Activated CD4-positive, alpha-beta T cell treated with anti-CD3 and anti-CD28 coated beads, Interleukin-2, Interleukin-4, amounts not matched to agents 100 ng/mL and 50 ng/mL, durations not matched to agents 16 hours and 8 hours (primary cell): ENCODE data around the gene AHR.
"Not testable (repeated sequence)": the region's sequence is repeated elsewhere in the genome, so short reads cannot be mapped to it uniquely, and the experiment has no call there.

Experiments
- DNase-seq: peaks from one replicate; pipeline ENCODE4 v3.0.0-alpha.2; 2020; ENCODE audit warnings: low spot score

AHR gene

DNA sequence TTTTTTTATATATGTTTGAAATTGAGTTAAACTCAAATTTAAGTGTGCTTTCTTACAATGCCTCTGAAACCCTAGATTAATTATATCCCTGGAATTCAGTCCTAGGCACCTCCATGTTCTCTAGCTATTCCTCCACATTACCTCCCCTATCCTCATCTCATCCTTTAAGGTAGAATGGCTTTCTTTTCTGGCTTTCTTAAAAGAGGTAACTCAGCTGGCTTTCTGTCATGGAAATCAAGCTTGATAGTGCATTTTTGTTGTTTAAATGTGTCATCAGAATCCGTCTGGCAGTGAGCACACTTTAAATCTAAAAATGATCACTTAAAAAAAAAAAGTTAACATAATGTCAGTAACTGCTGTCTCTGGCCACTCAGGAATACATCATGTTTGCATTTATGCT lies 42.2 kb downstream of the AHR start:
- DNase-seq: no peak

DNA sequence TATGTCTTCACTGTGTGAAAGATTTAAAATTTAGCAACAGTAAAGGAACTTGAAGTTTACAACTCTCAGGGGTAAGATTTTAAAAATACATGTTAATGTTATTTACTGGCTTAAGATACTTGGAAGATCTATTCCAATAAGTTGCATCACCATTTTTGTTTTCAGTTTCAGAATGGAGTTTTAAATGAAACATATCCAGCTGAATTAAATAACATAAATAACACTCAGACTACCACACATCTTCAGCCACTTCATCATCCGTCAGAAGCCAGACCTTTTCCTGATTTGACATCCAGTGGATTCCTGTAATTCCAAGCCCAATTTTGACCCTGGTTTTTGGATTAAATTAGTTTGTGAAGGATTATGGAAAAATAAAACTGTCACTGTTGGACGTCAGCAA lies 44.3 kb downstream of the AHR start:
- DNase-seq: no peak

DNA sequence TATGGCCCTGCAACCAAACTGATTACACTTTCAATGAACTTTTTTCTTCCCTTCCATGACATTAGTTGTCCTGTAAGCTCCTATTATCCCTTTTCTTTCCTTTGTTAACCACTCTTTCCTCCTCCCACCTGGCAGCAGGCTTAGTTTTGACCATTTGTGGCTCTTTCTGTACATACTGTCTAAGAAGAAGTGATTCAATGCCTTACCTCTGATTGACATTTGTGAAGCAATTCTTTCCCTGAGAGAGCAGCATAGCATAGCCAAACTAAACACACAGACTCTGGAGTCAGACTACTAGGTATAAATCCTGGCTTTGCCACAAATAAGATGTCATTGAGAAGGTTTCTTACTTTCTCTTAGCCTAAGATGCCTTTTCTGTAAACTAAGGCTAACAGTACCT lies 48.9 kb downstream of the AHR start:
- no peak for DNase-seq

DNA sequence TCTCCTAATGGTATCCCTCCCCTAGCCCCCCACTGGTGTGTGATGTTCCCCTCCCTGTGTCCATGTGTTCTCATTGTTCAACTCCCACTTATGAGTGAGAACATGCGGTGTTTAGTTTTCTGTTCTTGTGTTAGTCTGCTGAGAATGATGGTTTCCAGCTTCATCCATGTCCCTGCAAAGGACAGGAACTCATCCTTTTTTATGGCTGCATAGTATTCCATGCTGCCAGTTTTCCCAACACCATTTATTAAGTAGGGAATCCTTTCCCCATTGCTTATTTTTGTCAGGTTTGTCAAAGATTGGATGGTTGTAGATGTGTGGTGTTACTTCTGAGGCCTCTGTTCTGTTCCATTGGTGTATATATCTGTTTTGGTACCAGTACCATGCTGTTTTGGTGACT lies 50.5 kb downstream of the AHR start:
- DNase-seq: not testable (repeated sequence)

DNA sequence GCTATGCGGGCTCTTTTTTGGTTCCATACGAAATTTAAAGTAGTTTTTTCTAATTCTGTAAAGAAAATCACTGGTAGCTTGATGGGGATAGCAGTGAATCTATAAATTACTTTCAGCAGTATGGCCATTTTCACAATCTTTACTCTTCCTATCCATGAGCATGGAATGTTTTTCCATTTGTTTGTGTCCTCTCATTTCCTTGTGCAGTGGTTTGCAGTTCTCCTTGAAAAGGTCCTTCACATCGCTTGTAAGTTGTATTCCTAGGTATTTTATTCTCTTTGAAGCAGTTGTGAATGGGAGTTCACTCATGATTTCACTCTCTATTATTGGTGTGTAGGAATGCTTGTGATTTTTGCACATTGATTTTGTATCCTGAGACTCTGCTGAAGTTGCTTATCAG lies 51.9 kb downstream of the AHR start:
- not testable (repeated sequence) for DNase-seq

DNA sequence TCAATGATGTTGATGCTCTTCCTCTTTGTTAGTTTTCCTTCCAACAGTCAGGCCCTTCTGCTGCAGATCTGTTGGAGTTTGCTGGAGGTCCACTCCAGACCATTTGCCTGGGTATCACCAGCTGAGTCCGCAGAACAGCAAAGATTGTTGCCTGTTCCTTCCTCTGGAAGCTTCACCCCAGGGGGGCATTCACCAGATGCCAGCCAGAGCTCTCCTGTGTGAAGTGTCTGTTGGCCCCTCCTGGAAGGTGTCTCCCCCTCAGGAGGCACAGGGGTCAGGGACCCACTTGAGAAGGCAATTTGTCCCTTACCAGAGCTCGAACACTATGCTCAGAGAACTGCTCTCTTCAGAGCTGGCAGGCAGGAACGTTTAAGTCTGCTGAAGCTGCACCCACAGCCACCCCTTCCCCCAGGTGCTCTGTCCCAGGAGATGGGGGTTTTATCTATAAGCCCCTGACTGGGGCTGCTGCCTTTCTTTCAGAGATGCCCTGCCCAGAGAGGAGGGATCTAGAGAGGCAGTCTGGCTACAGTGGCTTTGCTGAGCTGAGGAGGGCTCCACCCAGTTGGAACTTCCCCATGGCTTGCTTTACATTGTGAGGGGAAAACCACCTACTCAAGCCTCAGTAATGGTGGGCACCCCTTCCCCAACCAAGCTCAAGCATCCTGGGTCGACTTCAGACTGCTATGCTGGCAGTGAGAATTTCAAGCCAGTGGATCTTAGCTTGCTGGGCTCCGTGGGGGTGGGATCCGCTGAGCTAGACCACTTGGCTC lies 55.4 kb downstream of the AHR start:
- not testable (repeated sequence) for DNase-seq

DNA sequence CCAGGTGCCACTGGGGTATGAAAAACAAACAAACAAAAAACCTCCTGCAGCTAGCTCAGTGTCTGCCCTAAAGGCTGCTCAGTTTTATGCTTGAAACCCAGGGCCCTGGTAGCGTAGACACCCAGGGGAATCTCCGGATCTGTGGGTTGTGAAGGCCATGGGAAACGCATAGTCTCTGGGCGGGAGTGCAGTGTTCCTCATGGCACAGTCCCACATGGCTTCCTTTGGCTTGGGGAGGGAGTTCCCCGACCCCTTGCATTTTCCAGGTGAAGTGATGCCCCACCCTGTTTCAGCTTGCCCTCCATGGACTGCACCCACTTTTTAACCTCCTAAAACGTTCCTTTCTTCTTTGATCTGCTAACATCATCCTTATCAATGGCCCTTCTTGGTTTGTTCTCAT lies 56.0 kb downstream of the AHR start:
- DNase-seq: no peak

DNA sequence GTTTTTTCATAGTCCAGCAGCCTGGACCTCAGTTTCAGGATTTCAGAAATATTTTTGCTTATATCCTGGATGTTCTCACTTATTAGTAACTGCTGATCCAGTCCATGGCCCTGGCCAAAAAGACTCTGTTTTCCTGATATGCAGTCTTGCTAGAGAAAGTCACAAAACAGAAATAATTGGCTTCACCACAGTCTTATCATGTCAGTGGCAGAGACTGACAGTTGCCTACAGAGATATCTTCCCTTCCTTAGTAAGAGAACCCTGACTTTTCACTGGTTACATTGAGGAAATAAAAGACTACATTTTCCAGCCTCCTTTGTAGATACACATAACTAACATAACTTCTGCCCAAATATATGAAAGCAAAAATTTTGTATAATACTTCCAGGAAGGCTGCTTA lies 56.6 kb downstream of the AHR start:
- no peak for DNase-seq

DNA sequence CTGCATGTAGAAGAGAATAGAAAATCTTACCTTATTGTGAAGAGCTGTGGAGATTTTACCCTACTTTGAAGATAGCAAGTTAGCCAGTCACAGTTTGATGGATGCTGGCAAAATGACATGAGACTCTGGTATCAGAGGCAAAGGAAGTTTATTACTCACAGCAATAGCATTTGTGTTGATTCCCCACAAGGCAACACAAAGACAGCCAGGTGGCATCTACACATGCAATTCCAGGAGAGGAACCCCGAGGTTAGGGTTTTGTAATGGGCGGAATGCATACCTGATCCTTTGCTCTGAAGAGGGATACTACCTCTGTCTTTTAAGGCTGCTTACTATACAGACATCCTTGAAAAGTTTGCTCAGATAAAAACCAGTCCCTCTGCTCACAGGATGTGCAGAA lies 59.5 kb downstream of the AHR start:
- no peak for DNase-seq

DNA sequence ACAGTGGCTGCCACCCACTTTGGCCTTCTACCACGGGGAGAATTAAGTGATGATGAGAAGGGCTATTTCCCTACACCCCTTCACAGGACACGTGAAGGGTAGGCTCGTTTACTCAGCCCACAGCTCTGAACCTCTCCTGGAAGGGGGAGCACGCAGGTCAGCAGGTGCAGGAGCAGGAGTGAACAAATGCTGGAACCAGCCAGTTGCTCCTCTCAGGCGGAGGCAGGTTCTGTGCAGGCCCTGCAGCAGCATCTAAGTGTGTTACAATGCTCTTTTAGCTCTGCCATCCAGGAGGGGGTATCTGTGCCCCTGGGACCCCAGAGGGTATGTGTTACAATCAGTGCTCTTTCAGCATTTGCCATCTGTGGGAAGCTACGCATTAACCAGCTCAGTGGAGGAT lies 61.2 kb downstream of the AHR start:
- DNase-seq: no peak

DNA sequence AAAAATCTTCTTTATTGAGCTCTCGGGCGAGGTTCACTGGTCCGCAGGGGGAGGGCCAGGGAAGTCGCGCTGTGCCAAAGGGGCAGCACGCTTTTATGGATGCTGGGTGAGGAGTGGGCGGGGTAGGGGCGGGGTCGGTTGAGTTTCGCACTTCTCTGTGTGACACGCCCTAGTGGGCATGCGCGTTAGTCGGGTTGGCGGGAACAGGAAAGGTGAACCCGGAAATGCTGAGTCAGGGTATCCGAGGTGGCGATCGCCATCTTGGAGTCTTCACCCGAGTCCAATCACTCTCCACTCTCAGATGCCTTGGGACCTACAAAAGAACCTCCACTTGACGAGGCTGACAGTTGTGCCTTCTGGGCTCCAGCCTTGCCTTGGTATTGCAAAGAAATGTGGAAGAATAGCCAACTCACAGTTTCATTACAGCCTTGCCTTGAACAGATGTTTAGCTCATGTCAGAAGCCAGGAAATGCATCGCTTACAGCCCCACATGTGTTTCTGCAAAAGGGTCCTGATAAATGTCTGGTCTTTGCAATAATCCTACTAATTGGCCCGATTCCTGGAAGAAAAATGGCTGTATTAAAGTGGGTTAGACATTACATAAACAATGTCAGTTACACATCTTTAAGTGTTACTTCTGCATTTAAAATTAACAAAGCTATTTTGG lies 64.1 kb downstream of the AHR start:
- no peak for DNase-seq

DNA sequence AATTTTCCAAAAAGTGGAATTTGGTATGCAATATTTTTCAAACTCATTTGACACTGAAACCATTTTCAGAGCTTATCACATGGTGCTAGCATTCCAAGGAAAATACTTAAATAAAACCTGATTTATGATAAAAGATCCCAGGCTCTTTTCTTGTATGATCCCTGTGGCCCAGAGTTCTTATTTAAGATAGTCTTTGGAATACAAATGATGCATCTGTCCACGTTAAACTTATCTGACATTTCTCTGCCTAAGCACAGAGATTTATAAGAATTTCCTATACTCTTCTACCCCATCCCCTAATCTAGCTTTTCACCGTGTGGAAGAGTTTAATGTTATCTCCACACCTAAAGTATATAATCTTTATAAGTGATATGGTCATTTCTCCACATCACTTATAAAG lies 66.2 kb downstream of the AHR start:
- no peak for DNase-seq

DNA sequence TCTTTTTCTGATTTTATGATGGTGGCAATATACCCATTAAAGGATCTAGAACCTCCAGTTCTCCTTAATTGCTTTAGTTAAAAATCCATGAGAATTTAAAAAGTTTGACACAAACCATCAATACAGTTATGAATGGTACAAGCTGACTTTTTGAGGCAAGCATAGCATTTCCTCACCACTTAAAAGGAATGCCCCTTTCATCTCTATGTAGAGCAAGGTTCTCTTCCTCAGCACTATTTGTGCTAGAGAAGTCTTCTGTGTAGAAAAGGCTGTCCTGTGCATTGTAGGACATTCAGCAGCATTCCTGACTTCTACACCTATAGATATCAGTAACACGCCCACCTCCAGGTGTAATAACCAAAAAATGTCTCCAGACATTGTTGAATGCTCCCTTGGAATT lies 67.3 kb downstream of the AHR start:
- DNase-seq: no peak

DNA sequence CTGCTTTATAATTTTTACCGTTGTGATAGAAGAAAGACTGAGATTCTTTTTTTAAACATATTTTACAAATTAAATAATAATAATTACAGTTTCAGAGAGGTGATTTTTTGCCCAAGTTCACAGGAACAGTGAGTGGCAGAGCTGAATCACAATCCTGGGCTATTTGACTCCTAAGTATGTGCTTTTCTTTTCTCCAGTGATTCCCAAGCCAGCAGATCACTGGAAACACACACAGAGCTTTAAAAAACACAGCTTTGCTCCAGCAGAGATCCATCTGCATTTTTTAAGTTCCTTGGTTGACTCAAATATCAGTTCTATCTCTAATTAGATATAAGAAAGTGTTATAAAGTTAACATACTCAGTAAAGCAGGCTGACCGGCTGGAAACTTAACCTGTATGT lies 69.0 kb downstream of the AHR start:
- DNase-seq: no peak

DNA sequence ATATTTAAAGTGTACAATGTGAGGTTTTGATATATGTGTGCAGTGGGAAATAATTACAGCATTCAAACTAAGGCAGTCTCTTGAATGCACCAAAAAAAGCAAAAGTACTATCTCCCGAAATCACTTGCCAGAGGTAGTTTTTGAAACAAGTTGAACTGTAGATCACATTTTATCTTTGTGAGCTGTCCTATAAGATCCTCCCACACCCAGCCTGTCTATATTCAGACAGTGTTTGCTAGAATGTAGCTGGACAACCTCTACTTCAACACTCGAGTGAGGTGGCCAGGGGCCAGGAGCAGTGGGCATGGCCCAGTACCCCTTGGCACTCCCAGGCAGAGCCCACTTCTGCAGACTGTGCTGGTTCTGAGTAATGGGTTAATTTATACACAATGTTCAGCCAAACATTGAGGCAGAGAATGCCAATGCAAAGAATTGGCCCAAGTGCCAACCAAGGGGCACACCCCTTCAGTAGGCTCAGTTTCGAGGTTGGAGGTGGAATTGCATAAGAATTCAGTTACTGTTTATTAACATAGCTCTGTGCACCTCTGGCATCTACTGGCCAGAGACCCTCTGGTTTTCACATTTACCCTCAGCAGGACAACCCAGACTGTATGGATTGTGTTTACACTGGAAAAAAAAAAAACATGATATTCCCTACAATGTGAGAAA lies 70.5 kb downstream of the AHR start:
- DNase-seq: no peak

DNA sequence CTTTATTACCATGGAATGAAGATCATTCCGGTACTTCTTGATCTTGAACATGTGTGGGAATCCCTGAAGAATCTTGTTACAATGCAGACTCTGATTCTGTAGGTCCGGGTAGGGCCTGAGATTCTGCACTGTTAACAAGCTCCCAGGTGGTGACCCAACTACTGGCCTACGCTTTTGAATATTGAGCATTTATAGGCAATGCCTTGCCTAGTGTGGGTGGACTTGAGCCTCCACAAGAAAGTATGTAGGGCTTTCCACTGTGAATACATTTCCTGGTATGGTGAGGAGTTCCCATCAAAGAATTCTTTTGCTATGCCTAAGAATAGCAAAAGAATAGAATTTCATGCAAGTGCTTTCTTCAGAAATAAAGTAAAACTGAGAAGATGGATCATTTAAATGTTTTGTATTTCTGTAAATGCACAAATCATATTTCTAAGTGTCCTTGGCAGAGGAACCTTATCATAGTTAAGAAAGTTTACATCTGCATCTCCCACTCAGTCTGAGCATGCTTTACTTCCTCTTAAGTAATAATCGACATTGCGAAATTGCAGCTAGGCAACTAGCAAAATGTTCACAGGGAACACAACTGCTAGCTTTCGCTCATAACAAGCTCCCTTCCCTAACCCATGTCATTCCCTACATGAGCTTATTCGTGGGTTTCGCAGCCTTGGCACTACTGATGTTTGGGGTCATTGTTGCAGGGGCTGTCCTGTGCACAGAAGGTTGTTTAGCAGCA lies 71.4 kb downstream of the AHR start:
- DNase-seq: no peak

DNA sequence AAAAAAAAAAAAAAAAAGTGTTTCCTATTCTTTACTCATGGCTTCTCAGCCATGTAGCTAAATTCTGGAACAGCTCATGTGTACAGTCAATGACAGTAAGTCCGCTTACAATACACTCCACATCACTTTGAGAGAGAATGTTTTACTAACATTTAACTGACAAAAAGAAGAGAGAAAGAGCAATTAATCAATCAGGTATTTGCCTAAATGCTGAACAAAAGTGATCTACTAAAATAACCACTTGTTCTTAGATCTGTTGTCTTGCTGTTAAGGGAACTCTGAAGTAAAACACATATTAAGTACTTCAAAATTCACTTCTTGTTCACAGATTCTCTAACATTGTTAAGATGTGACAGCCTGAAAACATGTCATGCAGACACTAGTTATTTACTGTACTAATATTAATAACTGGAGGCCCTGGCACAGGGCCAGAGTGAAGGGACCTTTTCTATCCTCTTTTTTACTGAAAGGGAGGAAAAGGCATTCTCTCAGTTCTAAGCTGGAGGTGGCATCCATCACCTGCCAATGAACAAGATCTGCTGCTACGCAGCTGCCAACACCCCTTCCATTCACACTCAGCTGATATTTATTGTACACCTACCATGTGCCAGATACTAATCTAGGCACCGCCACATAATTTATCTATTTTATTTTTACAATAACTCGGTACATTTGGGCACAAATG lies 72.6 kb downstream of the AHR start:
- no peak for DNase-seq

DNA sequence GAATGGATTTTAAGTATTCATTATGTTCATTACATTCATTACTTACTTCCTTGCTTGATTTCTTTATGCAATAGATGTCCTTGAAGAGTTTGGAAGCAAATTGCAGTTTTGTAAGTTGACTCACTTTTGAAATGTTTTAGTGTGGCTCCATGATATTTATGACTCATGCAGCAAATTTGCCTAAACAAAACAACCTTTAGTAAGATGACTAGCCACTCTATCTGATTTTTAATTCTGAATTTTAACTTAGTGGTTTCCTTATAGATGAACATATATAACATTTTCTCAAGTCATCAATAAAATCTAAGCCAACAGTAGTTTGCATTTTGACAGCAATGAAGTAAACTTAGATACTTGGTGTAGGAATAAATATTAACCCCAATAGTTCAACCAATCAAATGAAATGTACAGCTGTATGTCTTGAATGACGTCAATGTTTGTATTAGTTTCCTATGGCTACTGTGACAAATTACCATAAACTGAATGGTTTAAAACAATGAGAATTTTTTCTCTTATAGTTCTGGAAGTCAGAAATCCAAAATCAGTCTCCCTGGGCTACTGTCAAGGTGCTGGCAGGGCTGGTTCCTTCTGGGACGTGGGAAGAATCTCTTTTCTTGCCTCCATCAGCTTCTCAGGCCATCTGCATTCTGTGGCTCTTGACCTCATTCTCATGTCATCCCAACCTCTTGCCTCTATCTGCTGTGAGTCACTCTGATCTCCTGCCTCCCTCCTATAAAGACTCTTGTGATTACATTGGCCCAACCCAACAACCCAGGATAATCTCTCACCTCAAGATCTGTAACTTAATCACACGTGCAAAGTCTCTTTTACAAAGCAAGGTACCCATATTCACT lies 73.4 kb downstream of the AHR start:
- no peak for DNase-seq

DNA sequence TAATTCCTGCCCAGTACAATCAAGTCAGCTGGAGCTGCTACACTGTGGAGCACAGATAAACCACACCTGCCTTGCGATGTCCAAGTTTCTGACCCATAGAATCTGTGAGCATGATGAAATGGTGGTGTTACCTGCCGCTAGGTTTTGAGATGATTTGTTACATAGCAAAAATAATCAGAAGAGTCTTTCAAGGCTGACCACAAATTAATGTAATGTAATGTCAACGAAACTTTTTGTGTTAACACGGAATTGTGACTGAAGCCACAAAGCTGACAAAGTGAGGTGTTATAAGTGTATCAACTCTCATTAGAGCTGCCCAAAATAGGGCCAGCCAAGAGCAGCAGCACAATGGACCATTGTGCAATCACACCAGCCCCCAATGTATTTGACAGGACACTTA lies 75.7 kb downstream of the AHR start:
- no peak for DNase-seq

DNA sequence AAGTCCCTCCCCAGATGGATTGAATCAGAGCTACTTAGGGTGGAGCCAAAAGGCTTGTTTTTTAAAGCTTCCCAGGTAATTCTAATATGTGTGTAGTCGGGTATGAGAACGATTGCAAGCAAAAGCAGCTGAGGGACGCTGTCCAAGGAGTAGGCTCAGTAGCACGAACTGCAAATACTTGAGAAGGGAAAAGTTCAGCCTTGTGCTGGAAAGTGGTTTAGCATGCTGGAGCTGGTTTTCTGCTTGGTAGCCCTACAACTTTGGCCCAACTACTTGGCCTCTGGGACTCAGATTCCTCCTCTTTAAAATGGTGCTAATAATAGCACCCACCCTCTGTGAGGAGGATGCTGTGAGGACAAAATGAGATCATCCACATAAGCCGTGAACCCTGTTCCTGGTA lies 76.2 kb downstream of the AHR start:
- DNase-seq: no peak

DNA sequence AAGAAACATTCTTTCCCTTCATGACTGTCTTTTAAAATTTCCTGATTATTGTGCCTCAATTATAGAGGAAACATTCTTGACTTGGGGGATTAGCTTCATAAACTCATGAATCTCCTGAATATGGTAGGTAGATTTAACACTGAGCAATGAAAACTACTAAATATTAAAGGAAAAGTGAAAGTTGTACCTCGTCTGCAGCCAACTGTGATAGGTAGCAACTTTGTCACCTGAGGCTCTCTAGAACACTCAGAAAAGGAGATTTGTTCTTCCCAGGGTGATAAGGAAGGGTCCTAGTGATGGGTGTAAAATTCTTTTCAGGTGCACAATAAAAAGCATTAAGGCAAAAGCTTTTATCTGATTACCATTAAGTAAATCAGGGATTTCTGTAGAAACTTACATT lies 78.1 kb downstream of the AHR start:
- DNase-seq: no peak
